ENCODE measurements around the gene CORO6.

The CORO6 gene

GRCh38 chr17:29623283-29623647, 553 bp upstream of the CORO6 start:
- H2AFZ ChIP-seq (ENCODE audit: low read length), result no peak overlapping the region
- TF ChIP-seq CTCF (conservative IDR thresholded peaks at IDR 0.05; ENCODE audit: low read length) (no peak), EZH2phosphoT487 (IDR thresholded peaks at IDR 0.05; ENCODE audit: borderline replicate concordance) (no peak)
- no peaks in the 10 kb centered on the region for H3K9me2 ChIP-seq (replicated peaks; ENCODE audit: low read depth, low read length)
- H3K27me3 ChIP-seq (ENCODE audit: insufficient read depth, low read length, poor library complexity, severe bottlenecking), result no peaks in the 10 kb centered on the region
- H3K4me1 ChIP-seq (ENCODE audit: insufficient read depth, low read length, poor library complexity, severe bottlenecking), result peaks cover 4% of the 10 kb centered on the region
- H4K20me1 ChIP-seq (ENCODE audit: insufficient read depth, low read length, poor library complexity, severe bottlenecking), result no peaks in the 10 kb centered on the region
- no peaks in the 10 kb centered on the region for H3F3A ChIP-seq (ENCODE audit: low read depth)
- H3K9me3 ChIP-seq (ENCODE audit: insufficient read depth, low read depth, low read length), result no peaks in the 10 kb centered on the region
- H3K4me2 ChIP-seq (ENCODE audit: low read depth, low read length, poor library complexity, severe bottlenecking), result peak overlapping the region; percentile 76
- no peaks in the 10 kb centered on the region for H3K79me2 ChIP-seq (ENCODE audit: insufficient read depth, low read length)
- no peak overlapping the region for H3K9ac ChIP-seq (ENCODE audit: low read depth, low read length, poor library complexity, severe bottlenecking)
- no peaks in the 10 kb centered on the region; the same call in 1 of the 2 replicates for H3K36me3 ChIP-seq (ENCODE audit: insufficient read depth, low read length)
- H3K4me3 ChIP-seq (ENCODE audit: low read length, poor library complexity, severe bottlenecking), result peak overlapping the region; percentile 68

- Histone ChIP-seq H3K4me2 (ENCODE audit: low read depth, low read length, poor library complexity, severe bottlenecking) (peak overlapping the region; percentile 76), H3K9ac (ENCODE audit: low read depth, low read length, poor library complexity, severe bottlenecking) (no peak overlapping the region), H3K4me1 (ENCODE audit: insufficient read depth, low read length, poor library complexity, severe bottlenecking) (peaks cover 10% of the 10 kb centered on the region), H3K9me2 (replicated peaks; ENCODE audit: low read depth, low read length) (no peaks in the 10 kb centered on the region), H3K36me3 (ENCODE audit: insufficient read depth, low read length) (no peaks in the 10 kb centered on the region), H3K9me3 (ENCODE audit: insufficient read depth, low read depth, low read length) (no peaks in the 10 kb centered on the region), H3K4me3 (ENCODE audit: low read length, poor library complexity, severe bottlenecking) (no peak overlapping the region), H3K79me2 (ENCODE audit: insufficient read depth, low read length) (no peaks in the 10 kb centered on the region), H3F3A (ENCODE audit: low read depth) (no peaks in the 10 kb centered on the region), H4K20me1 (ENCODE audit: insufficient read depth, low read length, poor library complexity, severe bottlenecking) (no peaks in the 10 kb centered on the region), H2AFZ (ENCODE audit: low read length) (no peak overlapping the region), H3K27me3 (ENCODE audit: insufficient read depth, low read length, poor library complexity, severe bottlenecking) (no peaks in the 10 kb centered on the region)
- TF ChIP-seq EZH2phosphoT487 (IDR thresholded peaks at IDR 0.05; ENCODE audit: borderline replicate concordance) (no peak), CTCF (conservative IDR thresholded peaks at IDR 0.05; ENCODE audit: low read length) (no peak)
Measured at GRCh38 chr17:29621751-29622194, 939 bp downstream of the CORO6 start.

GRCh38 chr17:29620779-29621500, 1.8 kb downstream of the CORO6 start:
- H3K9me2 ChIP-seq (replicated peaks; ENCODE audit: low read depth, low read length), result no peaks in the 10 kb centered on the region
- no peaks in the 10 kb centered on the region for H3K27me3 ChIP-seq (ENCODE audit: insufficient read depth, low read length, poor library complexity, severe bottlenecking)
- no peaks in the 10 kb centered on the region for H3F3A ChIP-seq (ENCODE audit: low read depth)
- no peak overlapping the region for H3K4me3 ChIP-seq (ENCODE audit: low read length, poor library complexity, severe bottlenecking)
- no peak overlapping the region for H2AFZ ChIP-seq (ENCODE audit: low read length)
- H3K36me3 ChIP-seq (ENCODE audit: insufficient read depth, low read length), result no peaks in the 10 kb centered on the region
- no peaks in the 10 kb centered on the region for H3K9me3 ChIP-seq (ENCODE audit: insufficient read depth, low read depth, low read length)
- TF ChIP-seq EZH2phosphoT487 (IDR thresholded peaks at IDR 0.05; ENCODE audit: borderline replicate concordance) (no peak), CTCF (conservative IDR thresholded peaks at IDR 0.05; ENCODE audit: low read length) (no peak)
- H3K79me2 ChIP-seq (ENCODE audit: insufficient read depth, low read length), result no peaks in the 10 kb centered on the region
- no peak overlapping the region for H3K9ac ChIP-seq (ENCODE audit: low read depth, low read length, poor library complexity, severe bottlenecking)
- no peaks in the 10 kb centered on the region for H4K20me1 ChIP-seq (ENCODE audit: insufficient read depth, low read length, poor library complexity, severe bottlenecking)
- peaks cover 10% of the 10 kb centered on the region for H3K4me1 ChIP-seq (ENCODE audit: insufficient read depth, low read length, poor library complexity, severe bottlenecking)
- H3K4me2 ChIP-seq (ENCODE audit: low read depth, low read length, poor library complexity, severe bottlenecking), result no peak overlapping the region

Measured in Loucy (cell line).